GM19467 (cell line): ENCODE data around the gene ZIC1.

Experiments
- ATAC-seq: cut with Tn5 transposase; IDR thresholded peaks from one replicate; pipeline ENCODE4 v1.9.1; 2021; ENCODE audit warnings: mild to moderate bottlenecking, moderate library complexity; ENCODE audit not compliant: unreplicated experiment

ZIC1 gene

DNA sequence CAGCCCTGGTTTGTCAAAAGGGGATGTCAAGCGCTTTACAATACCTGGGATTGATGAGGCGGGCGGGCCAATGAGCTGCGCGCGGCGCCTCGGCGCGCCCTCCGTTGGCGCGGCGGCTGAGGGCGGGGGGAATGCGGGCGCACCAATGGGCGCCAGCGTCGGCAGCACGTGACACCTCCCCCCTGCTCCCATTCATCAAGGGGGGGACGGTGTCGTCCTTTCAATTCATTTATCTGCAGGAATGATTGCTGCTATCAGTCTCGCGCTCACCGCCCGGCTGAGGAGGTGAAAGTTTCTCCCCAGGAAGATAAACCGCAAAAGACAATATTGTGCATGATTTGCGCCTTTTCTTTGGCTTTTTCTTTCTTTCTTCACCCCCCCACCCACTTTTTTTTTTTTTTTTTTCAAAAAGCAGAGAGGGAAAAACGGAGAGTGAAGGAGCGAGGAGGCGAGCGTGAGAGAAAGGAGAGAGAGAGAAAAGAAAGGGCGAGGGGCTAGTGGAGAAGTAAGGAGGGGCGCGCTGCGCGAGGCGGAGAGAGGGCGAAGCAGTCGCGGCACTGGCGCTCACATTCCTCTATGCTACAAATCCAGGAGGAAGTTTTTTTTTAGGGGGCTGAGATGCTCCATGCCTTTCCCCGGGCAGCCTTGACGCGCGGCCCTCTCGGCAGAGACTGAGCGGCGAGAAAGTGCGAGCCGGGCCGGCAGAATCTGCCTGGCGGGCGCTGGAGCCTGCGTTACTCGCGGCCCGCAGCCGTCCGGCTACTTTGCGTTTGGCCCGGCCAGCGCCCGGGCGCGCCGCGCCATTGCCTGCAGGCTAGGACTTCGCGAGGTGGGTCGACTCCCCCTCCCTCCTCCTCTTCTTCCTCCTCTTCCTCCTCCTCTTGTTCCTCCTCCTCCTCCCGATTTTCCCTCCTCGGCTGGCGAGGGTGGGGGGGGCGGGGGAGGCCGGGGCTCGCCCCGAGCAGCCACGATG lies at the start of gene ZIC1:
Gene ZIC1 (plus strand): TSS at position 223 of the 973 bp plus-strand sequence. CDS start 748 bp downstream, at position 971.
- no peak for ATAC-seq

DNA sequence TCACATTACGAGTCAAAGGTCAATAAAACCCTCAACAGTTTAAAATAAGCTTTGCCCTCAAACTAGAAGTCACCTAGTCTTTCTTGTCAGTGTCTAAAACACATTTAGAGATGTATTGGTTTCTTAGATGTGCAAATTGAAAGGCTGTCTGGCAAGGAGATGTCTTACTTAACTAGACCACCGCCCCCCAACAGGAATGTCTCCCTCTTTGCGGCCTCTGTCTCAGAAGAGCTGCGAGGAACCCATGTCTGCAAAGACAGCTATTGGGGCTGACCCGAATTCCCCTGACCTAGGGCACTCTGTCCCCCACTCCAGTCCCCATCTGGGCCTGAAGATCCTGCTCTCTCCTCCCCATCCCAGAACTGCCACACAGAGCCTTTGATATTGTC lies 49.1 kb upstream of the ZIC1 start:
- no peak for ATAC-seq

DNA sequence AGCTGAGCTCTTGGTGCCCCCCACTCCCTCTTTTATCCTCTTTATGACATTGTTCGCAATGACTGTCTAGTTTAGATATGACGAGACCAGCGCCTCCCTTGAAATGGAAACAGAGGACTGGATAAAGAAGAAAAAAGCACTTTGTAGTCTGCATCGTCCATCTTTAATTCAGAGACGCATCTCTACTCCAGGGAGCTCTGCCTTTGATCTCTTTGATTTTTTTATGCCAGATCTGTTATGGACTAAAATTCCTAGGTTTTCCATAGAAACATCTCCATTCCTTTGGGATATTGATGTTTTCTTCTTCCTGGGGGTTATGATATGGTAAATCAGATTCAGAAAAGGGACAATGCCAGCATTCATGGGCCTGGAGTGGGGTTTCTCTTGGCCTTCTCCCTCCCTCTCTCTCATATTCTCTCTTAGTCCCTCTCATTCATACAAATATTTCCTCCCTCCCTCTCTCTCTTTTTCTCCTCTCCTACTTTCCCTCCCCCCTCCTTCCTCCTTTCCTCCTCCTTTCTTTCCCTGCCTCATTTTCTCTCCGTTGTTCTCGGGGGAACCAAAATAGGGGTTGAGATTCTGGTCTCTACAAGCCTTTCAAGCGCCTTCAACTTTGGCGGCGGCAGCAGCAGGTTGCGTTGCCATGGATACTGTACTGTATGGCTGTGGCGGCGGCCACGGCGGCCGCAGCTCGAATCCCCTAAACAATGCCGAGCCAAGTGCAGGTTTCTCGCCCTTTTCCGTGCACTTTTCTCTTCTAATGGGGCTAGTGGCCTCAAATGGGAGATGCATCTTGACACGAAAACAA lies 48.3 kb upstream of the ZIC1 start:
- ATAC-seq, result no peak

DNA sequence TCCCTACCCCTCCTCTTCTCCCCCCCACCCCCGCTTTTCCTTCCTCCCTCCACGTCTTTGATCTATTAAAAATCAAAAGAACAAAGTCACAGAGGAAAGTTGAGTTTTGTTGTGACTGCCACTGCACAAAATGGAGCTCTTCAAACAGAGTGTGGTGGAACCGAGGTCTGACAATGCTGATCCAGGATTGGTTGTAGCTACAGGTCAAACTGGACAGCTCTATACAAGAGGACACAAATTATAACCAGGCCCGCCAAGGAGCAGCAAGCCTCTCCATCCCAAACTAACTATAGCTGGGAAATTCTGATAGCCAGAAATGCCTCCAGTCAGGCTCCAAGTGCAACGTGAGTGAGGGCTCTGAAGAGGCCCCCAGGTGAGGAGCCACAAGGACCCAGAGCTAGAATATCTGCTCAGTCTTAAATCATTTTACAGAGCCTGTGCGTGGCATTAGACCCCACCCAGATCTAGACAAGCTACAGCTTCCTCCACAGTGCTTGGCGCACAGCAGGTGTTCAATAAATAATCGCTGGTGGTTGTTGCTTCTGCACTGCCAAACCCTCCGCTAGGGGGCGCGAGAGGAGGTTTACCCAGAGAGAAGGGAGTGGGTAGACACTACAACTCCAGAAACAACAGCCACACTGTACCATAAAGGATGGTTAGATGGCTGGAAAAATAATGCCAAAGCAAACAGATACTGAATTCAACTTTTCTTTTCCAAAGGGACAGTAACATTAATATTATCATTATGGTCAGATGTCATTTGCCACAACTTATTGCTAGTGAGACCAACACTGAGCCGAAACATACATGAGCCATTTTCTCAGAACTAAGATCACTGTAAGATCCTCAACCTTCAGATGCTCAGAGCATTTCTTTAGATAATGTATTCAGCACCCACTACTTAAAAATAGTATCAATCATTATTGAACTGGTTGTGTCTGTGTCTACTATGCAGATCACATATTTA lies 47.4 kb upstream of the ZIC1 start:
- no peak for ATAC-seq

DNA sequence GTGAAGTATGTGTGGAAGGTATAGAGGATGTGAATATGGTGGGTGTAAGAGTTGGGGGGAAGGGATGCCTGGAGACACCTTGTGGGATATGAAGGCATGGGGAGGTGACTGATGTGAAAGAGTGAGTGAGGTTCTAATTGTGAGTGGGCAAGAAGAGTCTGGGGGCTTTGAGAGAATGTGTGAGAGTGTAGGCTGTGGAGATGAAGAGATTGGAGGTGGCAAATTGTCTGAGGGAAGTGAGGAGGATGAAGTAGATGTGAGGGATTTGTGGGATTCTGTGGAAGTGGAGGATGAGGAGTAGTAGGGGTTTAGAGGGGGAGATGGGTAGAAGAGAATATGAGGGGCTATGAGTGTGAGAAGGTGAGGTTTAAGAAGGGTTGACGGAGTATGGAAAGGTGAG lies 44.4 kb upstream of the ZIC1 start:
- no peak for ATAC-seq

DNA sequence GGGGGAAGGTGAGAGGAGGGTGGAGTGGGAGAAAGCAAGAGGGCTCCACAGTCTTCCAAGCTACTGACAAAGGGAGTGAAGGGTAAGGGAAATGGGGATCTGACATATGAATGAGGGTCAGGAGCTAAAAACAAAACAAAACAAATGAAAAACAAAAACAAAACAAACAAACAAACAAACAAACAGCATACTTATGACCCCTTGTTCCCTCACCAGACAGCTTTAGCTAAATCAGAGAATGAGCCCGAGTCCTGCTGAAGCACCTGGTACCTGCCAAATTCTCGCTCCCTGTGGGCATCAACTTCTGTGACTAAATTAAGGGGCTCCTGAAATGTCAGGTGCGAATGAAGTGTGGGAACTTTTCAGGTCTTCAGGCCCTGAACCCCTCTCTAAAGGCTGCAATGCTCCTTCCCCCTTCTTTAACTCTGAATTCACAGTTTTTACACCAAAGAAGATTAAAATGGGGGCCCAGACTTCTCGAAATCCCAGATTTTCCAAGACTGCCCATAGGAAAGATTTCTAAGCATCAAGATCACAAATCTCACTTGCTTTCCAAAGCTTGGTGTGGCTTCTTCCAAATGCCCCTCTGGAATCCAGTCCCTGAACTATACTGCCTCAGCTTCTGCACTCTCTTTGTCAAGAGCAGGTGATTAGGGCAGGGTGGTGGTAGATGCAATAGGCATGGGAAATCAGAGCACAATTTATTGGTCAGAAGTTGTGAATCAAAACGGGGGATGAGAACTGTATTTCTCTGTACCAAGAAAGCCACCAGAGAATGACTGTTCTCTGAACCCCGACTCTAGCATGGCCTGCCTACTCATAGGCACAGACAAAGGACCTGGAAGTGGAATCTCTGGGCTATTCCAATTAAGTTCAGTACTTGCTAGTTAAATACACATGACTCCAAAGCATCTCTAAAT lies 43.7 kb upstream of the ZIC1 start:
- ATAC-seq, result no peak

DNA sequence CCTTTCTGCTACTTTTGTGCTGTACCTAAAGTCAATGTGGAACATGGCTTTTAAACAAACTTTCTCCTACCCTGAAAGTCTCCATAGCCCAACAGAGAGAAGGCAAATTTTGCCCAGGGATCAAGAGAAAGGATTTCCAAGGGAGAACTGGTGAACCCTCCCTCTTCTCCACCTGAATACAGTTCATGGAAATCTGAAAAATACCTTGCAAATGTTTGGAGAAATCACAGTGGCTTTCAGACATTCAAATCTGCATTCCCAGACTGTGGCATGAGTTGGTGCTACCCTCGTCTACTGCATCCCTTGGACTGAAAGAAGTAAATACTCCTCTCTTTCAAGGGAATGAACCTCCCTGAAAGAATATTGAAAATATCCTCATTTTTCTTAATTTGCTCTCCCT lies 41.5 kb upstream of the ZIC1 start:
- no peak for ATAC-seq

DNA sequence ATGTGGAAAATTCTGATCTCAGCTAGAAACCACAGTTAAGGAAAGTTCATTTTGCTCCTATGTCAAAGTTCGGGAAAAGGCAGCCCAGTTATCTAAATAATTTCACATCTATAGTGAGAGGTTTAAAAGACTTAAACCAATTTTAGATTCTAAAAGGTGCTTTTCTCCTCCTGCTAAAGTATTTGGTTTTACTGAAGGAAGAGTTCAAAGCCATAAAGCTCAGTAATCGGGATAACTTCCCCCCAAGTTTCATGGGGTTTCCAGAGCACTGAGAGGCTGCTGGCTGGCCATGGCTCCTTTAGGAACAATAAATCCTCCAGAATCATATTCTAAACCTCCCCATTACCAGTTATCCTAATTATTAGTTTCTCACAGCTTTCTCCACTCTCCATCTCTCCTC lies 41.0 kb upstream of the ZIC1 start:
- no peak for ATAC-seq

DNA sequence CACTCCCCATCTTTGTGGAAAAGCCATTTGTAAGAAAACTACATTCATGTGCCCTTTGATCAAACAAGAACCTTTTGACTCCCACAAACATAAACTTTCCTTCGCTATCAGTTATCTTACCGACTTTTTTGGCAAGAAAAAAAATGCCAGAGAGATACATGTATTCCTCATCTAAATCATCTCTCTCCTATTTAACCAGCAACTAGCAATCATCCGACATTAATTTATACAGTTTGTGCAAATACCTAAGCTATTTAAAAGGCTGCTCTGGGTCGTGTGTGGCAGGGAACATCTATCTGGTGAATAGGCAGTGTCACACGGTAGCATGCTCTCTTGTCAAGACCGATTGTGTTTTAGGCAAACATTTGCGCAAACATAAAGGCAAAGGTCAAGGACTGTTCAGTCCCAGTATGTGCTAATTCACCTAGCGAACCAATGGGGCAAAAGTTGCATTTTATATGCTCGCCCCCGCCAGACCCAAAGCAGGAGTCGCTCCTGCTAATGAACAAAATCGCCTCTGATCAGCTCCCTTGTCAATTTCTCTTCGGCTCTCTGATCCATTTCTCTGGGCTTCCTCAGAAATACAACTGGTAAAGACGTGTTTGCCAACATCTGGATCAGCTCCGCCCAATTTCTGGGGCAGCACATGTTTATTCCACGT lies 40.5 kb upstream of the ZIC1 start:
- ATAC-seq, result no peak

DNA sequence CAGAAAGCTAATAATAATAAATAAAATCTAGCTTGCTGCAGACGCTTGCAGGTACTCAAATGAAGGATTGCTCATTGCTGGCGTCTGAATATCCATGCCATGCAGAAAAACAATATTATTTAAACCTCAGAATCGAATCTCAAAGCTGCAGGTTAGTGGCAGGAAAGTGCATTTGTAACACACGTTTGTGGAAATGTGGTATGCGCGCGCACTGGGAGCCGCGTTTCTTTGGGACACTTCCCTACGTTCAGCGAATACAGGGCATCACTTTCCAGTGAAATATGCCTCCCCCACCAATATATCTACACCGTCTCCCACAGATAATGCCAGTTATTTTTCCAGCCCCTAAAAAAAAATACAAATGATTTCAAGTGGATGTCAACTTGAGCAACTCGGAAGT lies 39.9 kb upstream of the ZIC1 start:
- ATAC-seq, result no peak

DNA sequence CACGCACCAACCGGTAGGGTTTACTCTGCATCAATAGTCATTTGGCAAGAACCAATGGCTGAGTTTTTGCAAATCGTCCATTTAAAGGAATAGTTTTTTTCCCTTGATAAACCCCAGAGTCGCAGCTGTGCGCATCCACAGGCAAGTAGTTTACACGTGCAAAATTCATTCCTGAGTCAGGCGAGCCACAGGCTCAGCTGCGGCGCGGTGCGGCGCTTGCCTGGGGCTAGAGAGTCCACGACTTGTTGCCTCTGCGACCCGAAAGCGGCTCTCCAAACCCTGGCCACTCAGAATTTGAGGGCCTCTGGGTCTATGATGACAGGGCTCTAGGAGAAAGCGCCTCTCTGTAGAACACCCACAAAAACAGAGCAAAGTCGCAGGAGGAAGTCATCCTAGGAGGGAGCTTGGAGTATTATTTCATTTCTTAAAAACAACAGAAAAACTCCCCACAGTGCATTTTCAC lies 39.5 kb upstream of the ZIC1 start:
- no peak for ATAC-seq

DNA sequence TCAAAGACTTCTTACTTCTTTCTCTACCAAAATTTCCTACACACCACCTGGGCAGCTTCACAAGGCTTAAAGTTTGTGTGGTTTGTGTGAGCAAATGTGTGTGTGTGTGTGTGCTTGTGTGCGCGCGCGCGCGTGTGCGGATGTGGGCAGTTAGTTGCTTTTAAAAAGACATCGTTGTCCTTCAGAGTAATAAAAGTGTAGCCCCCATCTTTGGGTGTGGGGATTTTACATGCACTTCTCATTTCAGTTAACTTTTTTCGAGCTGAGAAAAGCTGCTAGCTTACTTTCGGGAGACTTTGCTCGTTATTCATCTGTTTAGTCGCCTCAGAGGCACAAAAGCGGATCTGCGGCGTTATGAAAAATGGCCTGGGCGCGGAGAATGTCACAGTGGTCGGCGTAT lies 38.8 kb upstream of the ZIC1 start:
- ATAC-seq, result no peak

DNA sequence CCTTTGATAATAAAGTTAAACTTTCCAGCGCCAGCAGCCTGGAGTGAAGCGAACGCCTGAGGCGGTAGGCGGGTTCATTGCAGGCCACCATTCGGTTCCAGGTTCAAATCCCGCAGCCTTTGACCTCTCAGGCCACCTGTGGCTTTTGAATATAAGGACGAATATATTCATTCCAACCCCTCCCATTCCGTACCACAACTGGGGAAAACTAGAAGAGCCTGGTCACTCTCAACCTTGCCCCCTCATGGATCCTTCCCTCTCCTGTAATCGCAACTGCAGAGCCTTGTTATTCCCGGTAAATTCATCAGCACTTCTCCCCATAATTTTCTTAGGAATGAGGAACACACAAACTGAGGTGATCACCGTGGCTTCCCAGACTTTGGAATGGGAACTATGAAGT lies 38.0 kb upstream of the ZIC1 start:
- no peak for ATAC-seq

DNA sequence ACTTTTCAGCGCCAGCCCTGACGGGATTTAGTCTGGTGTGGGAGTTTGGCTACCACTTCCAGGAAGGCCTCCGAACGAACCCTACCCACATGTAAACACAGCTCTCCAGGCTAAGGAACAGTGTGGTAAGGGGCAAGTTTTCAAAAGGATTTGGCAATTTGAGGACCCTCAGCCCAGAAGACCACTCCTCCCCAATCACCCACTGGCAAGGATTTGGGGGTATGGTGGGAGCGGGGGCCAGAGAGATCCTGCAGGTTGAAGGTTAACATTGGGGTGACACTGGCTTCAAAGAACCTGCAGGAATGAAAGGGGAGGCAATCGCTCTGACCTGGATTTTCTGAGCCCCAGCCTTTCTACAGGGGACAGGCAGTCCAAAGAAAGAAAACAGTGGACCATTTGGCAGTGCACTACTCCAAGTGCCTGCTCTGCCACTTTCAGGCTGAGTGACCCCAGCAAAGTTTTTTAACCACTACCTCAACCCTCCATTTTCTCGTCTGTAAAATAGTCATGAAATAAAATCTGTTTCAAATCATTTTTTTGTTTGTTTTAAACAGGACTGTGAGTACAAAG lies 37.3 kb upstream of the ZIC1 start:
- ATAC-seq, result no peak

DNA sequence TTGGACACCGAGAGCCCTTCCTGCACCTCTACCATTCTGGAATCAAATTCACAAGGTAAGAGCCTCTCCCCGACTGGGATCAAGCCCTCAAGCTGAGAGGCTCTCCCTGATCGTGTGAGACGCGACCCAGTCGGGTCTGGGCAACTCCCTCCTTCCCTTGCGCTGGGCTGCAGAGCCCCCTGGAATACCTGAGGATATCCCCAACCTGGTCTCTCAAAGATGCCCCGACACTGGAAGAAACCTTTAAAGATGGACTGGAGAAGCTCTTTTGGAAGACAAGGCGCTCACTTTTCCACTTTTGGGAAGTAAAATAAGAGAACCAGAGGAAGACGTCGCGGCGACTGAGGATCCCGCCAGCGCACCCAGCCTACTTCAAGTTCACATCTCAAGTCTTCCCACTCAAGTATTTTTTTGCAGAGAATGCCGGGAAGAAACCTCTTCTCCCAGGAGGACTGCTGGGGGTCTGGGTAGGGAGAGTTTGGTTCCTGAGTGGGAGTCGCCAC lies 36.6 kb upstream of the ZIC1 start:
- no peak for ATAC-seq

DNA sequence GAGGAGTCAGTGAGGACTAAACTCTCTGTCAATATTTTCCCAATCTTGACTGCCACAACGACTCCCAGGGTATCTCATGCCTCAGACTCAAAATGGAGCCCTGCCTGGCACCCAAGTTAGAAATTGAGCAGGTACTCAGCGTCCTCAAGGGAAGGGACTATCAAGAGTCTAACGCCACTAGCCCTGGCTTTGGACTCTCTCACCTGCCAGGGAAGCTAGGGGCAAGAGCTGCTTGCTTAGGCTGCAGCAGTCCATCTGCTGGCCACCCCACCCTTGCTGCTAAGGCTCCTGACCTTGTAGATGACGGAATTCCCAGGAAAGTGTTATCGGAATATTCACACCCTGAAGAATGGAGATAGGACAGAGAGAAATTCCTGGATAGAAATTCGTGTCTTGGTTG lies 35.9 kb upstream of the ZIC1 start:
- no peak for ATAC-seq

DNA sequence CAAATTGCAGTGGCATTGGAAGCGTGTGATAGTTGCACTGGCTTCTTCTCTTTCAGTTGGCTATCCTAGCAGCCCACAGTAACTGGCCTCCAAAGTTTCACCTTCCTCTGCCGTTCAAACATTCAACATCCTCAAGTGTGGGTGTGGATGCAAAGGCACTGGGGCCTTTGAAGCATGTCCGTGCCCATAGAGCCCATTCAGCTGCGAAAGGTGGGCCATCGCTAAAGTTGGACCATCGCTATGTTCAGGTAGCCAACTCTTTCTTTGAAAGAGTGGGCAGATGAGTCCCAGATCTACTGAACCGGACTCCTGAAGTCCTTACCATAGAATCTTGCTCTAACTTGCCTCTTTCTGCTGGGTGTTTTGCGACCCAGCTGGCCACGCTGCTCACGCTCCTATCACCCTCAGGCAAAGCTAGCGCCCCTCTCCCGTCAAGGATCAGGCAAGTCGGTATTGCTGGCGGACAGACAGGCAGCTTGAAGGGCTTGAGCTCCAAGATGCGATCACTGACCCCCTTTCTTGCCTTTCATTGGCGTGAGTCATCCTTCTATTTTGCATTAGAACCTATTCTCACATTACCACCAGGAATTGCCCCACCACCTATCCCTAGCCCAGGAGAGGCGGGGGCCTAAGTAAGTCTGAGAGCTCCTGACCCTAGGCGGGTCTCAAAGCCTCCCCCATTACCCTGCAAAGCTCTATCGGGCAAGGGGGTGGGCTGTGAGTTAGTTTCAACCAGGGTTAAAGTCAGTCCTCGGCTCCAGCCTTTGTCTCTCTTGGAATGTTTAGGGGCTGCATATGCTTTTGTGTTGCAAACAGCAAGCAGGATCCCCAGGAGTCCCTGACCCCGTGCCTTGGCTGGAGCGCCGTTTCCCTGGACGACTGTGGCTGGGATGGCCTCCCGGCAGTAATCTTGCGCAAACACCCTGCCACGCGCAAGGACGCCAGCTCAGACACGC lies 31.5 kb upstream of the ZIC1 start:
- no peak for ATAC-seq
